HG03354 (cell line): ENCODE results near the gene EGR1.

ENCODE experiments used
- ATAC-seq: cut with Tn5 transposase; IDR thresholded peaks from one replicate; pipeline ENCODE4 v1.9.1; 2021; ENCODE audit warnings: mild to moderate bottlenecking; ENCODE audit not compliant: unreplicated experiment, poor library complexity, severe bottlenecking

Gene EGR1

DNA sequence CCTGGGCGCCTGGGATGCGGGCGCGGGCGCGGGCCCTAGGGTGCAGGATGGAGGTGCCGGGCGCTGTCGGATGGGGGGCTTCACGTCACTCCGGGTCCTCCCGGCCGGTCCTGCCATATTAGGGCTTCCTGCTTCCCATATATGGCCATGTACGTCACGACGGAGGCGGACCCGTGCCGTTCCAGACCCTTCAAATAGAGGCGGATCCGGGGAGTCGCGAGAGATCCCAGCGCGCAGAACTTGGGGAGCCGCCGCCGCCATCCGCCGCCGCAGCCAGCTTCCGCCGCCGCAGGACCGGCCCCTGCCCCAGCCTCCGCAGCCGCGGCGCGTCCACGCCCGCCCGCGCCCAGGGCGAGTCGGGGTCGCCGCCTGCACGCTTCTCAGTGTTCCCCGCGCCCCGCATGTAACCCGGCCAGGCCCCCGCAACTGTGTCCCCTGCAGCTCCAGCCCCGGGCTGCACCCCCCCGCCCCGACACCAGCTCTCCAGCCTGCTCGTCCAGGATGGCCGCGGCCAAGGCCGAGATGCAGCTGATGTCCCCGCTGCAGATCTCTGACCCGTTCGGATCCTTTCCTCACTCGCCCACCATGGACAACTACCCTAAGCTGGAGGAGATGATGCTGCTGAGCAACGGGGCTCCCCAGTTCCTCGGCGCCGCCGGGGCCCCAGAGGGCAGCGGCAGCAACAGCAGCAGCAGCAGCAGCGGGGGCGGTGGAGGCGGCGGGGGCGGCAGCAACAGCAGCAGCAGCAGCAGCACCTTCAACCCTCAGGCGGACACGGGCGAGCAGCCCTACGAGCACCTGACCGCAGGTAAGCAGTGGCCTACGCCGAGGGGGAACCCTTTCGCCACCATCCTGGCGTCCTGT, at the start of gene EGR1:
Gene EGR1 (plus strand): TSS at position 219 of the 864 bp plus-strand sequence. CDS start 283 bp downstream, at position 502.
- peak; percentile 64 for ATAC-seq

DNA sequence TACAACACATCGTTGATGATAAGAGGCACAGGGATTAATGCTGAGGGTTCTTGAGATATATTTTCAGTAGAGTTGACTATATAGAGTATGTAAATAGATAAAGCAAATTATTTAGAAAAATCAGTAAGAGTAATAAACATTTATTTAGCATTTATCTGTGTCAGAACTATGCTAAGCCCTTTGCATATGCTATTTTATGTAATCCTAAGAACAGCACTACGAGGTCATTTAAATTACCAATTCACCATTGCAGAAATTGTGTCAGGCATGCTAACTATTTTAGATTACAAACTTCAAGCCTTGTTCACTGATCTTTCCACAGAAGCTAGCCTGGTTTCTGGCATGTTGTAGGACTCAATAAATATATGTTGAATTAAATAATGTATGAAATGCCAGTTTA, 46.8 kb upstream of the EGR1 start:
- ATAC-seq: no peak

DNA sequence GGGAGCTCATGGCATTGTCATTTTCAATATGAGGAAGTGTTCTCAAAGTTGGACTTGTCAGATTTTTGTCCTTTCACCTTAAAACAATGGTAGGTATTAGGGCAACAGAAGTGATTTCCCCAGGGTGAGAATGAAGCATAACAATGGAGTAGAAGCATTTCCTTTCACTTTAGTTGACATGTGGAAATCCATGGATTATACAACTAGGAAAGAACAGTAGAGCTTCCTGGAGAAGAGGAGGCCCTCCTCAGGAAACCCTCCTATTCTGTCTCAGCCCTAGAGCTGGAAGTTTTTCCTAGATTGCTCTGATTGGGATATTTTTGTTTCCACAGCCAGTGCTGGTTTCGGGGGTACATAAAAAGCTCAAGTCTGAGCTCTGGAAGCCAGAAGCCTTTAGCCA, 40.2 kb upstream of the EGR1 start:
- no peak for ATAC-seq

DNA sequence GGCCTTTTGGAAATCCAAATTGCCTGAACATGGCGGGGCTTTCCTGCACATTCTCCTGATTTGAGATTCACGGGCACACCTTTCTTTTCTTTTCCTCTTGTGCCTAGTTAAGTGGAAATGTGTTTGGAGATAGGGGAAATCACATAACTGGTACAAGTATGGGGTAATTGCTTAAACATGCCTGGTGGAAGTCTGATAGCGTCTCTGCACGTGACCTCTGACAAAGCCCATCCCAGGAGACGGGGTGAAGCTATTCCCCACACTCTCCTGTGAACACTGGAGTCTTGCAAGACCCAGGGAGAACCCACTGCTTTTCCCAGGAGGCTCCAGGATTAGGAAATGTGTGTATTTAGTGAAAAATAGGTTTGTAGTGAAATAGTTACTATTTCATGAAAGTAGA, 29.3 kb upstream of the EGR1 start:
- no peak for ATAC-seq

DNA sequence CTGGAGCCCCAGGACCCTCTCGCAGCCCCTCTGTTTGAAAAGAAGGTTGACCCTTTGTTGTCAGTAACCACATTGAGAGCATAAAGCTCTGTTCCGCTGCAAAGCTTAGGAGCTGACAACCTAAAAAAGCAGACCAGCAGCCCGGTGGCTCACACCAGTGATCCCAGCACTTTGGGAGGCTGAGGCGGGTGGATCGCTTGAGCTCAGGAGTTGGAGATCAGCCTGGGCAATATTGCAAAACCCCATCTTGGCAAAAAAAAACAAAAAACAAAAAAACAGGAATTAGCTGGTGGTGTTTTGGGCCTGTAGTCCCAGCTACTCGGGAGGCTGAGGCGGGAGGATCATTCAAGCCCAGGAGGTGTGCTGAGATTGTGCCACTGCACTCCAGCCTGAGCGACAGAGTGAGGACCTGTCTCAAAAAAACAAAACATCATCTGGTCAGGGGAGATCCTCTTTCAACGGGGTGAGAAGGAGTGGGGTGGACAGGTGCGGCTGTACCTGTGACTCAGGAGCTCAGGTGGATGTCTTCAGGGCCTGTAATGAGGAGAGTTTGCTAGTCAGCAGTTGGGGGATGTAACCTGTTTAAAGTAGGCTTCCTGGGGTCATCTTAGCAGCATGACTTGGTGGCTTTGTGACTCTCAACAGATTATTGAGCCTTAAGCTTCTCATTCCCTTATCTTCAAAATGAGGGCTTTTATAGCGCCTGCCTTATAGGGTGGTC, 27.1 kb upstream of the EGR1 start:
- no peak for ATAC-seq

DNA sequence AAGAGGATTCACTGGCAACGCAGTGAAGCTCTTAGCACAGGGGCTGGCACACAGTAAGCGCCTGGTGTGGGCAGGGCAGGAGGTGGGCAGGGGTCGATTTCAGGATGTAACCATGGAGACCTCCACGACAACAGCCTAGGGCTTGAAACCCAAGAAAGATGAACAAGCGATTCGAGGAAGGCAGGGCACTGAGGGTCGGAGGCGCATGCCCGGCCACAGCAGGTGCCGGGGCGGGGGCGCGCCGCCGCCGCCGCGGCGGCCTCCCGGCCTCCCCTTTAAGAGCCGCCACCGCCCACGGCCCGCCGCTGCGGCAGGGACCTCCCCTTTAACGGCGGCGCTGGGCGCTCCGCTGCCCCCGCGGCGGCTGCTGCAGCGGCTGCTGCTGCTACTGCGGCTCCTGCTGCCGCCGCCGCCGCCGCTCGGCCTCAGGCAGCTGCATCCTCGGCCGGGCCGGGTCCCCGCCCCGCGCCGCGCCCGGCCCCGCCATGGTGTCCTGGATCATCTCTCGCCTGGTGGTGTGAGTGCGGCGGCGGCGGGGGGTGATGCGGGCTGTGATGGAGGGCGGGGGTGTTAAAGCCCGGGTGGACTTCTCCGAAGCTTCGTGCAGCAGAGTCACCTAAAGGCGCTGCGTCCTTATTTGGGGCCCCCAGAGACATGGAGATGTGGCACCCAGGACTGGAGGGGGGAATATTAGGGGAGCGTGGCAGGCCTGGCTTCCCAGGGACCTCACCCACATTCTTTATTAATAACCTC, 26.4 kb upstream of the EGR1 start, which contains the start of gene REEP2:
Gene REEP2 (plus strand): TSS at position 334 of the 753 bp plus-strand sequence. CDS start 152 bp downstream, at position 486.
- peak; percentile 77 for ATAC-seq

DNA sequence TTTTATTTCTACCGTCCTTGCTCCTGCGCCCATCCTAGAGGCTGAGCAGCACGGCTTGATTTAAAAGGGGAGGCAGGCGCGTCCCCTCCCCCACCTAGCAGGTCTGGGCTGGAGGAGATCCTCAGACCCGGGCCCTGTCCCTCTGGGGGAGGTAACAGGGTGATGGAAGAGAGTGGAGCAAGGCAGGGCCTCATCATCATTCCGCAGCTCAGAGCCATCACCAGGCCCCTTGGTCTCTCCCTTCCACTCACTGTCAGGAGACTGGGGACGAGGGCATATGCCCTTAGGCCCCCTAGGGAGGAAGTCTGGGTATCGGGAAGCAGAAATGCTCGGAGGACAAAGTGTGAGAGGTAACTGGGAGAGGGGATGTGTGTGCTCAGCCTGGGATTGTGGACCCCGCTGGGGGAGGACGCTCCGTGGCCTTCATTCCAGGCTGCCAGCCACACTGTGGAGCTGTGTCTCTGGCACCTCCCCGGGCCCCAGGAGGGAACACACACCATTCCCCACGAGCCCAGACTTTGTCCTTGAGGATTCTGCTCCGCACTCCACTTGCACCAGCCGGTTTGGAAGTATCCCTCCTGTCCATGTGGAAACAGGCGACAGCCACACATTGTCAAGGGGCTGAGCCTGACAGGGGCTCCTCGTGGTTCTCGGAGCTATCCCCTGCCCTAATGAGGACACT, 25.7 kb upstream of the EGR1 start:
- ATAC-seq: no peak

DNA sequence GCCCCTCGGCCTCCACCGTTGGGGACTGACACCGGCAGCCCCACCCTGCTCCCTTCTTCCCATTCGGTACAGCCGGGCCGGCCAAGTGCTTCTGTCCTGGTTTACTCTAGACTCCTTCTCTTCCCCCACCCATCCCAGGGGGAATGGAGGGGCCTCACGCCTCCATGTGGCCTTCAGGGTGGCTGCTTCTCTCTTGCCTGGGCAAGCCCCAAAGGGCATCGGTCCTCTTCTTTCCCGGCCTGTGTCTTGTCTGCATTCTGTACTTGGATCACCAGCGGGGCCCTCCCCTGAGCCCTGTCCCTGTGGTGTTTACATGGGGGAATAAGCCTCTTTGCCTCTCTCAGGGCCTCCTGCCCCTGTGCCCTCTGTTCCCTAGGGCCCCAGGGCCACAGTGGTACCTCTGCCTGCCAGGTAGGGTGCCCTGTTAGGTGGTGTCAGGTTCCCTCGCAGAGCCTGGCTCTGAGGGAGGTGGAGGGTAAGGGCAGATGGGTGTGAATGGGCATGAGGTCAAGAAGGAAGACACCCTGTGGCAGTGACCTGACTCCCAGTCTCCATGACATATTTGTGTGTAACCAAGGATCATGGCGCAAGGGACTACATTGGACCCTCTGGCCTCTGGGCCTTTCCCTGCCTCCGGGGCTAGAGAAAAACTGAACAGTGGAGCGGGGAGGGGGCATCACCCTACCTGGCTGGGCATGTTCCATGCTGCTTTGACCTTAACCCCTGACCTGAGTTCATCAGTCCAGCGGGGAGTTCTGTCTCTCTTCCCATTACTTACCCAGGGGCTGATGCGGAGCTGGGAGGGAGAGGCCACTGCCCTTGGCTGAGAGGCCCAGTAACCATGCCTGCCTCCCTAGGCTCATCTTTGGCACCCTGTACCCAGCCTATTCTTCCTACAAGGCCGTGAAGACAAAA, 24.9 kb upstream of the EGR1 start:
- ATAC-seq: no peak

DNA sequence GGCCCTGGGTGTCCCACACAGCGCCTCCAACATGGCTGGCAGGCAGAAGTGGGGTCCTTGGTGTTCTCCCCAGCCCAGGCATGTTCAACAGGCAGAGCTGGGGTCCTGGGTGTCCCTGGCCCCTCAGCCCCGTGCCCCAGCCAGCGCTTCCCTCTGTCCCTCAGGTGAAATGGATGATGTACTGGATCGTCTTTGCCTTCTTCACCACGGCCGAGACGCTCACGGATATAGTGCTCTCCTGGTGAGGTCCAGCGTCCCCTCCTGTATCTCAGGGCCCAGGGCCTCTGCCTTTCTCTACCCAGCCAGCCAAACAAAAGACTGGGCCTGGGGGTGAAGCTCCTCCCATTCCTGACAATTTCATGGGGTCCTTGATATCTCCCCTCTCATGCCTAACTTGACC, 24.1 kb upstream of the EGR1 start:
- no peak for ATAC-seq

DNA sequence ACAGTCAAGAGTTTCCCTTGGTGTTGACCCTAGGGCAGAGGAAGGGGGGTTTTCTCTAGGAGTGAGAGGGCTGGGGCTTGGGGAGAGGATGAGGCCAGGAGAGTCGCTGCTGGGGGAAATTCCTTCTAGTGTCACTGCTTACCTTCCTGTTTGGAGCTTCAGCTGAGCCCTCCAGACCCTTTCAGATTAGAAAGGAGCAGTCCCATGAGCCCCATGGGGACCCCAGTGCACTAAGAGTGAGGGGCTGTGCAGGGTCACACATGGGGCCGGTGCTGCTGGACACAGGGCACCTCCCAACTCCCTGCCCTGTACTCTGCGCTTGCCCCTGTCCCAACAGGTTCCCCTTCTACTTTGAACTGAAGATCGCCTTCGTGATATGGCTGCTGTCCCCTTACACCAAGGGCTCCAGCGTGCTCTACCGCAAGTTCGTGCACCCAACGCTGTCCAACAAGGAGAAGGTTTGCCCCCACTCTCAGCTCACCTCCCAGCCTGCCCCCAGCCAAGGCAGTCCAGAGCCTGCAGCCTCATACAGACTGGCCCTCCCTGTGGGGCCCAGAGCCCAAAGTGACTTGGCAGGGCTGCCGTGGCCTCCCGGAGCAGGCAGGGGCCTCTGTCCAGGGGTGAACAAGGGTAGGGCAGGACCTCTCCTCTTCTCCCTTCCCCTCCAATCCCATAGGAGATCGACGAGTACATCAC, 21.1 kb upstream of the EGR1 start:
- ATAC-seq: no peak

DNA sequence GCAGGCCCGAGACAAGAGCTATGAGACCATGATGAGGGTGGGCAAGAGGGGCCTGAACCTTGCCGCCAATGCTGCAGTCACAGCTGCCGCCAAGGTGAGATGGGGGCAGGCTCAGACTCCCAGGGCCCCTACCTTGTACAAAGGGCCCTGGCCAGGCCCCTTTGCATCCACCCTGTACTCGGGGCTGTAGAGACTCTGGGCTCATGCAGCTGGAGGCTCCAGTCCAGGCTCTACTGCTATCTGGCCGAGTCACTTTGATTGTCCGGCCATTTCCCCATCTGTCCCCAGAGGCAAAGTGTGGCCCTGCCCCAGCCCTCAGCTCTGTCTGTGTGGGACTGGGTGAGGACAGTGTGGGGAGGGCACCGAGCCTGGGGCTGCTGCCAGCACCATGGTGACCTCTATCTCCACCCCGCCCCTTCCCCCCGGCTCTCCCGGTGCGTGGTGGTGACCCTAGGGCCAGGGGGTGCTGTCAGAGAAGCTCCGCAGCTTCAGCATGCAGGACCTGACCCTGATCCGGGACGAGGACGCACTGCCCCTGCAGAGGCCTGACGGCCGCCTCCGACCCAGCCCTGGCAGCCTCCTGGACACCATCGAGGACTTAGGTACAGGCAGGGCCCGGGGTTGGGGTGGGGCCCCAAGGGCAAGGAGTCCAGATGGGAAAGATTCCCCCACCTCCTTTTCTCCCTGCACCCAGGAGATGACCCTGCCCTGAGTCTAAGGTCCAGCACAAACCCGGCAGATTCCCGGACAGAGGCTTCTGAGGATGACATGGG, 20.3 kb upstream of the EGR1 start:
- ATAC-seq: no peak

DNA sequence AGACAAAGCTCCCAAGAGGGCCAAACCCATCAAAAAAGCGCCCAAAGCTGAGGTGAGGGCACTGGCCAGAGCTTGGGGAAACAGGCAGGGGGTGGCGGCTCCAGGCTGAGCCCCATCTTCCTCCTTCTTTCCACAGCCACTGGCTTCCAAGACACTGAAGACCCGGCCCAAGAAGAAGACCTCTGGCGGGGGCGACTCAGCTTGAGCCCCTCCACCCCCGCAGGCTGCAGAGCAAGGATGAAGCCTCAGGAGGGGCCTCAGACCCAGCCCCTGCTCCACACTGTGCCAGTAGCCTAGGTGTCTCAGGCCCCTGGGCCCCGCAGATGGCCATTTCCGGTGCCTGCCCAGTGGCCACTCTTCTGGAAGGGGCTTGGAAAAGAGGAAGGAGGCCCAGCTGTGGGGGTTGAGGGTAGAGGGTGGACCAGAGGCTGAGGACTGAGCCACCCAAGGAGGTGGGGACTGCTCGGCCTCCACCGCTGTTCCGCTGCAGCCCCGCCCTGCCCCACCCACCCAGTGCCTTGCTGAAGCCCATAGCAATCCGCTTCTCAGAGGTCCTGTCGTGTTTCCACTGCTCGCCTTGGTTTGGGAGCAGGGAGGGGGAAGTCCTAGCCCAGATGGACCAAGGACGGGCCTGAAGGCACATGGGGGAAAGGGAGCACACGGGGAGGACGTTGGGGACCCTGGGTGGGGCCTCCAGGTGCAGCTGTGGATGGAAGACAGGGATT, 19.6 kb upstream of the EGR1 start:
- ATAC-seq: no peak

DNA sequence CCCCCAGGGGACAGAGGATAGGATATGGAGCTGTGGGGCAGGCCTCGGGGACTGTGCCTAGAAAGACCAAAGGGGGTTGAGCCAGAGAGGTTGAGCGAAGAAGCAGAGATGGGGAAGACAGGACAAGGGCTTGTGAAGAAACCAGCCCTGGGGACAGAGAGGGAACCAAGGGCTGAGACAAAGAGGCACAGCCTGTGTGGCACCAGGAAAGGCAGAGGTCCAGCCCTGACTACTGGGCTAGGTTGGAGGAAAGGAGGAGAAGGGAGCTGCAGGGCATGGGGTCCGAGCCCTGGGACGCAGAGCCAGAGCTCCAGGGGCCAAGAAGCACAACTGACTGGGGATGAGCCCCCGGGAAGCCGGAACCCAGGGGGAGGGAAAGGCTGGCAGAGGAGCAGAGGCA, 17.2 kb upstream of the EGR1 start:
- ATAC-seq: no peak

DNA sequence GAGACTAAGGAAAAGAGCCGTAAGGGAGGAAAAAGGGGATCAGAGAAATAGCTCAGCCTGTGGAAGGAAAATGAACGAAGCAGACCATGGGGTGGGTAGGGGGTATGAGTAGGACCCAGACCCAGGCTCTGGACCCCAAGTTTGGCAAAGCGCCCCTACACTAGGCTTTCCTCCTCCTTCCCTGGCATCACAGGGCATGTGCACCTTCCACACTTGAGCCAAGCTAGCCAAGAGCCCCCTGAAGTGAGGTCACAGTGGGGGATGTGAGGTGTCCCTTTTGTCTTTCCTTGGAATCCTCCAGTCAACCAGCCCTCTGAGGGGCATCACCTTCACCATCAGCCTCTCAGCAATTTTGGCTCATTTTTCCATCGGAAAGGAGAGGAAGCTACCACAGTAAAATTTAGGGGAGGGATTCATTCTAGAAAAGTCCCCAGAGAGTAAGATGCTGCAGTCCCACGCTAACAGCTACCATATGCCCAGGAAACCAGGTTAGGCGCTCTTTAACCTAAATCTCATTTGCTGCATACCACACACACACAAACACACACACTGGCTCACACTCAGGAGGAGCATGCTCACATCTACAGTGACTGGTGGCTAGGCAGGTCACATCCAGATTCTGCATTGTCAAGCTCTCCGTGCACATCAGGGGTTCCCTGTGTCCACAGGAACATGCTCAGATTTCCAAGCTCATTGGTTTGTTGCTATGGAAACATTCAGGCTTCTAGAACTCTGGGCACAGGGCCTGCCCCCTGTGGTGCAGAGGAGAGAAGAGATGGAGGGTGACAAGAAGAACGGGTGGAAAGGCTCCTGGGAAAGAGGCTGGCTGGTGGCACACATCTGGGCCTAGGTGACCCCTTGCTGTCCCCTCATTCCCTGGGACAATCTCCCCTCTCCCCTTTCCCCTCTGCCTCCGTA, 16.5 kb upstream of the EGR1 start:
- no peak for ATAC-seq

DNA sequence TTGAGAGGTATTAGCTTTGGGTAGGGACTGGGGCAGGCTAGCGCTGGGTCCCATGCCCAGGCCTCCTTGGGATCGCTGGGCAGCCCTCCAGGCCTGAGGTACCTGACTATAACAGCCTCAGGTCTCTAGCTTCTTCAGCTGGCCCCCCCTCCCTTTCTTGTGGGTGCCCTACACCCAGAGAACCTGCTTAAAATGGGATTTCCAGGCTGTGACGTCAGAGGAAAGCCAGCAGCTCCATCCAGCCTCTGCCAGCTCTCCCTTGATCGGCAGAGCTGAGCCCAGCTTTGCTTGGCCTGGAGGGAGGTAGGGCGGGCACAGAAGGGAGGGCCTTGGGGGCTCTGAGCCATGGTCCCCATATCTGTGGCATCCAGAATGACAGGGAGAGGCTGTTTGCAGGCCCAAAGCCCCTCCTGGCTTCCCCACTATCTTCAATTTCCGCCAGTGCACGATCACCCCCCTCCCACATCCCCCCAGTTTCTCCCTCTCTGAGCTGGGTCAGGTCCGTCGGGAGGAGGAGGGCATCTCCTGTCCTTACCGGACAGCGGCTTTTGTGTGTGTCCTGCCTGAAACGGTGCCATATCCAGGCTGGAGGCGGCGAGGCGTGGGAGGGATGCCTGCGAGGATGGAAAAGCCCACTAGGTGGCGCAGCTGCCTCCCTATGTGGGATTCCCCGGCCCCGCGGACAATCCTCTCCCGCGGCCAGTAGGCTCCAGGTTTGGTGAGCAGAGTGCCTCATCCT, 15.6 kb upstream of the EGR1 start:
- peak; percentile 91 for ATAC-seq
